Neutrophil (primary cell): Measurements from ENCODE around the gene THOC2.

Source experiments
- H3K27ac ChIP-seq: fragments of 200-600 bp; sonication (generic); 2 replicates; pipeline ENCODE4 v1.5.1; 2016; ENCODE audit warnings: mild to moderate bottlenecking, moderate library complexity
- H3K27me3 ChIP-seq: fragments of 200-600 bp; sonication (generic); 2 replicates; pipeline ENCODE4 v1.6.0; 2016; ENCODE audit warnings: mild to moderate bottlenecking
- H3K36me3 ChIP-seq: fragments of 200-600 bp; sonication (generic); 2 replicates; pipeline ENCODE4 v1.5.1; 2017
- H3K4me1 ChIP-seq, 2 experiments: fragments of 200-600 bp in 1 of 2; sonication (generic) in 1 of 2; 1 replicate in 1 of 2; 2 replicates in 1 of 2; pipeline versions ENCODE4 v1.5.1 to v1.6.1; 2013 to 2016; ENCODE audit warnings: low read depth in 1 of 2, low read length in 1 of 2, mild to moderate bottlenecking in 1 of 2, moderate library complexity in 1 of 2; ENCODE audit not compliant: control insufficient read depth in 1 of 2, insufficient read depth in 1 of 2
- H3K4me3 ChIP-seq, 2 experiments: fragments of 200-600 bp in 1 of 2; sonication (generic) in 1 of 2; 1 replicate in 1 of 2; 2 replicates in 1 of 2; pipeline ENCODE4 v1.5.1; 2013 to 2016; ENCODE audit warnings: low read depth in 1 of 2, low read length in 1 of 2, mild to moderate bottlenecking in 1 of 2, moderate library complexity in 1 of 2
- H3K9me3 ChIP-seq: fragments of 200-600 bp; sonication (generic); 2 replicates; pipeline ENCODE4 v1.5.1; 2016
- TF ChIP-seq, protein P1 (sequence below): fragments of 200-600 bp; sonication (generic); IDR thresholded peaks from 2 replicates; pipeline ENCODE4 v1.5.1; 2016; ENCODE audit warnings: antibody characterized with exemption

Gene THOC2

DNA sequence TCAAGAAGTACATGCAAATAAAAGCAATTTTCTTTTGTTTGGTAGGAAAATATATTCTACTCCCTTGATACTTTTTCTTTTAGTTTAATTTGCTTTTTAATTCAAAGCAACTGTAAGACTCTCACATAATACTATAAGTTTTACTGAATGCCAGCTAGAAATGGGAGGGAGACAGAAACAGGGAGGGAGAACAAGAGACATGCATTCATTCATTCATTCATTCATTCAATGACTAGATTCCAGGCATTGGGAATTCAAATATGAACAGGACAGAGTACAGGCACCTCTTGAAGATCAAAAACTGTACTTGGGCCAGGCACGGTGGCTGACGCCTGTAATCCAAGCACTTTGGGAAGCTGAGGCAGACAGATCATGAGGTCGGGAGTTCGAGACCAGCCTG lies 85.6 kb downstream of the THOC2 start:
- no peaks in the 10 kb centered on the region for H3K4me1 ChIP-seq
- TF ChIP-seq, protein P1, sequence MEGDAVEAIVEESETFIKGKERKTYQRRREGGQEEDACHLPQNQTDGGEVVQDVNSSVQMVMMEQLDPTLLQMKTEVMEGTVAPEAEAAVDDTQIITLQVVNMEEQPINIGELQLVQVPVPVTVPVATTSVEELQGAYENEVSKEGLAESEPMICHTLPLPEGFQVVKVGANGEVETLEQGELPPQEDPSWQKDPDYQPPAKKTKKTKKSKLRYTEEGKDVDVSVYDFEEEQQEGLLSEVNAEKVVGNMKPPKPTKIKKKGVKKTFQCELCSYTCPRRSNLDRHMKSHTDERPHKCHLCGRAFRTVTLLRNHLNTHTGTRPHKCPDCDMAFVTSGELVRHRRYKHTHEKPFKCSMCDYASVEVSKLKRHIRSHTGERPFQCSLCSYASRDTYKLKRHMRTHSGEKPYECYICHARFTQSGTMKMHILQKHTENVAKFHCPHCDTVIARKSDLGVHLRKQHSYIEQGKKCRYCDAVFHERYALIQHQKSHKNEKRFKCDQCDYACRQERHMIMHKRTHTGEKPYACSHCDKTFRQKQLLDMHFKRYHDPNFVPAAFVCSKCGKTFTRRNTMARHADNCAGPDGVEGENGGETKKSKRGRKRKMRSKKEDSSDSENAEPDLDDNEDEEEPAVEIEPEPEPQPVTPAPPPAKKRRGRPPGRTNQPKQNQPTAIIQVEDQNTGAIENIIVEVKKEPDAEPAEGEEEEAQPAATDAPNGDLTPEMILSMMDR, result no peak
- H3K27me3 ChIP-seq, result no peaks in the 10 kb centered on the region
- H3K36me3 ChIP-seq, result no peaks in the 10 kb centered on the region
- H3K27ac ChIP-seq, result no peak overlapping the region
- H3K9me3 ChIP-seq, result no peaks in the 10 kb centered on the region
- H3K4me3 ChIP-seq, result no peak overlapping the region

DNA sequence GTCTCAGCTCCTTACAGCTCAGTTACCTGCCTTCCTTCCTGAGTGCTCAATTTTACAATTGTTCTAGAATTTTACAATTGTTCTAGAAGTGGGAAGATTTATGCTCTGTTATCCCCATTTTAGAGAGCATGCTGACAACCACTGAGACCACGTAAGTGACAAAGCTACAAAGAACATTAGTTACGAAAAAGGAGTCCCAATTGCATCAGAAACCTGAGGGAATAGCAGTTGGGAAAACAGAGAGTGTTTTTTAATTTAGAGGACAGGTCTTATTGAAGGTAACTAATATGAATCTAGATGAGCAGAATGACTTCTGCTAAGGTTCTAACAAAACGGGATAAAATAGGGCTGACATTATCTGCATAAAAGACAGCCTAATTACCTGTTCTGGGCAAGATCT lies 103.3 kb downstream of the THOC2 start:
- TF ChIP-seq, protein P1, result no peak
- no peaks in the 10 kb centered on the region for H3K9me3 ChIP-seq
- H3K36me3 ChIP-seq, result peaks cover 26% of the 10 kb centered on the region
- no peak overlapping the region for H3K27ac ChIP-seq
- H3K27me3 ChIP-seq, result no peaks in the 10 kb centered on the region
- H3K4me3 ChIP-seq, result no peak overlapping the region
- no peaks in the 10 kb centered on the region for H3K4me1 ChIP-seq

DNA sequence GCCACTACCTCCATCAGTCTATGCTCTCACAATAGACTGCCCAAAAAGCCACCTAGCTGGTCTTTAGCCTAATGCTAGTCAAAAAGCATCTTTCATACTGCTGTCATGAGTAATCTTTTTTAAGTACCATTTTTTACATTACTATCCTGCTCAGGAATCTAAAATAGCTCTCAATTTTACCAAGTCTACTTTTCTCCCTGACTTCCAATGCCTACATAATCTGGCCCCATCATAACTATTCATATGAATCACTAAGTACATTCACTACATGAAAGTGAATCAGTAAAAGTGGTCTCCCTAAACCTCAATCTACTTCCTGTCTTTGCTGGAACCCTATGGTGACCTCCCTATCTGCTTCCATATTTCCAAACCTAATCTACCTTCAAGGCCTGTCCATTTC lies 105.9 kb downstream of the THOC2 start:
- H3K4me3 ChIP-seq, result no peak overlapping the region
- TF ChIP-seq, protein P1, result no peak
- H3K27ac ChIP-seq, result no peak overlapping the region
- H3K27me3 ChIP-seq, result no peaks in the 10 kb centered on the region
- no peaks in the 10 kb centered on the region for H3K9me3 ChIP-seq
- H3K36me3 ChIP-seq, result peaks cover 33% of the 10 kb centered on the region
- H3K4me1 ChIP-seq, result no peaks in the 10 kb centered on the region

DNA sequence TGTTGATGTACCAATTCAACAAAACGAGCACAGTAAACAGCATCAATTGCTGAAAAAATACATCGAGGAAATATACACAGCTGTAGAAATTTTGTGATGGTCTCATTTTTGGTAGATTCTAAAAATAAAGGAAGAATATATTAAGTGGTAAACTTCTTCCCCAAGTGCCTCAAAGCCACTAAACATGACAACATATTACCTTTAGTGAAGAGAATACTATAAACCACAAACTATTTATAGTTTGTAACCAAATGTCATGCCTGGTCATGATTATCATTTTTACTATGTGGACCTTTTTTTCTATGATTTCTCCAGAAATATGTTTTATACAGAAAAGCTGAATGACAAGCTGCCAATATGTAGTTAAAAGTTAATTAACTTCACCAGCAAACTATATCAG lies 106.9 kb downstream of the THOC2 start:
- TF ChIP-seq, protein P1, result no peak
- Histone ChIP-seq H3K4me3 (no peak overlapping the region), H3K27ac (no peak overlapping the region), H3K27me3 (no peaks in the 10 kb centered on the region), H3K9me3 (no peaks in the 10 kb centered on the region), H3K36me3 (peaks cover 26% of the 10 kb centered on the region), H3K4me1 (no peaks in the 10 kb centered on the region)

DNA sequence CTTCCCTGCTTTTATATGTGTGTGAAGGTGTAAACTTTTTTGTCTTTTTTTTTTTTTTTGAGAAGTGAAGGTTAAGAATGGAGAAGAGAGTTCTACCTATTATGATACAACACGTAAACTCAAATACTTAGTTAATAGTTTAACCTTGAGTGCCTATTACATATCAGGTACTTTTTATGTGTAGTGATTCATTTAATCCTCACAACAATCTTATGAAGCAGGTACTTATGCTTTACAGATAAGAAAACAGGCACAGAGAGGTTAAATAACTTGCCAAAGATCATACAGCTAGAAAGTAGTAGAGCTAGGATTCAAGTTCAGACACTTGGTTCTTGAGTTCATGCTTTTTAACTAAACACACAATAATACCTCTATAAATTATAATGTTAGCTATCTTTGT lies 107.4 kb downstream of the THOC2 start:
- Histone ChIP-seq H3K9me3 (no peaks in the 10 kb centered on the region), H3K27me3 (no peaks in the 10 kb centered on the region), H3K4me1 (no peaks in the 10 kb centered on the region), H3K4me3 (no peak overlapping the region), H3K27ac (no peak overlapping the region), H3K36me3 (peaks cover 25% of the 10 kb centered on the region)
- TF ChIP-seq, protein P1, result no peak

DNA sequence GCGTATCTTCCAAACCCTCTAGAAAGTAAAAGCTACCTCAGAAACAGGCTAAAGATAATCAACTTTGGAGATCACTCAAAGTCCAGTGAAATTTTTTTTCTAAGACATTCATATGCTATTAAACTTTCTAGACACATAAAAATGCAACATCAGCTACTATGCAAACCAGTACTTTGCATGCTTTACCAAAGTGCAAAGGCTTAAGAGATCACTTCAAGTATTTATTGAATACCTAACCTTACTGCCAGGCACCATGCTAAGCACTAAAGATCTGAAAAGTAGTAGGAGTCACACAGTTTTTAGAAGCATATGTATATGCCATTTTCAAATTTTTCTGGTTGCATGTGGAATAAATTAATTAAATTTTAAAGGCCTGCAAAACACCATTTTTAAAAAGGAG lies 115.8 kb downstream of the THOC2 start:
- no peaks in the 10 kb centered on the region for H3K4me1 ChIP-seq
- peaks cover 20% of the 10 kb centered on the region for H3K36me3 ChIP-seq
- TF ChIP-seq, protein P1, result no peak
- H3K27ac ChIP-seq, result no peak overlapping the region
- no peaks in the 10 kb centered on the region for H3K27me3 ChIP-seq
- H3K9me3 ChIP-seq, result no peaks in the 10 kb centered on the region
- no peak overlapping the region for H3K4me3 ChIP-seq
